GM12865 (cell line): ENCODE measurements around the gene UGT1A5.

Experiments
- DNase-seq: peaks from one replicate; pipeline ENCODE4 v3.0.0; 2010; ENCODE audit warnings: low read depth
- H3K4me3 ChIP-seq: 2 replicates; pipeline ENCODE4 v1.5.1; 2011; ENCODE audit warnings: mild to moderate bottlenecking, low read depth, low read length, control low read depth
- CTCF ChIP-seq: IDR thresholded peaks from 2 replicates; pipeline ENCODE4 v1.5.1; 2011; ENCODE audit warnings: low read length, control low read depth, low read depth, inconsistent platforms; ENCODE audit not compliant: insufficient read depth; ENCODE audit errors: missing control alignments

Gene UGT1A5

DNA sequence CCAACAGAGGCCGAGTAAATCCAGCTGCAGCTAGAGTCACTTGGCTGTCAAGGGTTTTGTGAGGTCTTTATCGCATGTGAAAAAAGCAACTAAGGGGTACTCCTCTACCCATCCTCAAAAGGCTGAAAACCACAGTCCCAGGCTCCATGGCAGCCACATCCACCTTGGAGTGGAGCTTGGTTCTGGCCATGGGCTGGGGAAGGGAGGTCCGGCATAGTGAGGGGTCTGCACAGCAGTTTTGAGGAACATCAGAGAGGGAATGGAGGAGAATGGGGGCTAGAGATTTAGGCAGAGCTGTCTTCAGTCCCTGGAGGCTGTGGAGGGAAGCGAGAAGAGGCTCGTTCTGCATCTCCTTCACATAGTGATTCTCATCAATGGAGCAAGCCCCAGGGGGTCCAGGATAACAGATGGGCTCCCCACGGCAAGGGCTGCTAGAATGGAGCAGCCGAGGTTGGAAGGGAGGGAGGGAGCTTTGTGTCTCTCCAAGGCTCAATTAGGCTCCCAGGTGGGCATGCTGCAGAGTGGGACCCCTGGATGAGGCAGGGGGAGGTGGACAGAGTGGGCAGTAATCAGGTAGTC, 86.5 kb downstream of the UGT1A5 start:
- TF ChIP-seq CTCF = no peak
- H3K4me3 ChIP-seq = no peak overlapping the region
- DNase-seq = no peak

- no peak for TF ChIP-seq CTCF
- H3K4me3 ChIP-seq = no peak overlapping the region
- no peak for DNase-seq
These were observed 87.0 kb downstream of the UGT1A5 start for GRCh38 chr2:233799716-233800115.

DNA sequence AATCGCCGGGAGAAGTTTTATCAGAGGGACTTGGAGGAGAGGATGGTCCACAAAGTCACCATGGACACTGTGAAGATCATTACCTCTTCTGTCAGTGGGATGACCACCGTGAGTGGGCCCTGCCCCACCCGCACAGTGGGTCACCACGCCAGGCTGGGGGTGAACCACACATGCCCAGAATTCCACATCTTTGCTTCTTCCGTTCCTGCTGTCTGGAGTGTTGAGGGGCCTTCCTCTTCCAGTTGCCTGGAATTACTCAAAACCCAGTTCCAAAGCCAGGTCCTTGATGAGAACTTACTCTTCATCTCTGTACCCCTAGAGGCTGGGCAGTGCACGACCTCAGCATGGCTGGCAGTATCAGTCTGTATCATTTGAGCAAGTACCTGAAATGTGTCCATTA, 87.5 kb downstream of the UGT1A5 start:
- no peak for DNase-seq
- no peak overlapping the region for H3K4me3 ChIP-seq
- no peak for TF ChIP-seq CTCF

- peak; percentile 49 for DNase-seq
- no peak for TF ChIP-seq CTCF
- no peak overlapping the region for H3K4me3 ChIP-seq
These were observed 88.8 kb downstream of the UGT1A5 start for GRCh38 chr2:233801357-233802131.

- no peak overlapping the region for H3K4me3 ChIP-seq
- no peak for TF ChIP-seq CTCF
- no peak for DNase-seq
These were observed 89.6 kb downstream of the UGT1A5 start for GRCh38 chr2:233802132-233802815.

DNA sequence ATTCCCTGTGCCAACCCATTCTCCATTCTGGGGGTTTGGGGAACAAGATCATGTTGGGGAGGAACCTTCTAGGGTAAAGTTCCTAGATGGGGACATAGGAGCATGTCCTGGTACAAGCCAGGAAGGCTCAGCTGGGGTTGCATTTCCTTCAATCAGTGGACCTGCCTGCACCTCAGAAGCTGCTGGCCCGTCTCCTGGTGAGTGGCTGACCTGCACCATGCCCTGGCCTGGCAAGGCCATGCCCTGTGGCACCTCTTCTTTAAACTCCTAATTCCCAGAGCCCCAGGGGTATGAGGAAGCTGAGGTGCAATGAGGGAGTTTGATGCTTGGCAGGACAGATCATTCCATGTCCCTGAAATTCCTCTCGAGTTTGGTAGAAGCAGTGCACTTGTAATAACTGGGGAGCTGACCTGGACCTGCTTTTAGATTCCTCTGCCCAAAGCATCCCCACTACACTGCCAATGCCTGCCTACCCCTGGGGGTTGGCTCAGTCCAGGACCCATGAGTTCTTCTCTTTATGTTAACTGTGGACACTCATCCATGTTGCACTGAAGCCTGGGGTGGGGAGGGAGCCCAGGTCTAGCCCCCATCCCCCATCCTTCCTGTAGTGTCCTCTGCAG, 90.7 kb downstream of the UGT1A5 start:
- no peak for TF ChIP-seq CTCF
- no peak for DNase-seq
- H3K4me3 ChIP-seq = no peak overlapping the region
